ENCODE data around the gene LARGE1.

DNA sequence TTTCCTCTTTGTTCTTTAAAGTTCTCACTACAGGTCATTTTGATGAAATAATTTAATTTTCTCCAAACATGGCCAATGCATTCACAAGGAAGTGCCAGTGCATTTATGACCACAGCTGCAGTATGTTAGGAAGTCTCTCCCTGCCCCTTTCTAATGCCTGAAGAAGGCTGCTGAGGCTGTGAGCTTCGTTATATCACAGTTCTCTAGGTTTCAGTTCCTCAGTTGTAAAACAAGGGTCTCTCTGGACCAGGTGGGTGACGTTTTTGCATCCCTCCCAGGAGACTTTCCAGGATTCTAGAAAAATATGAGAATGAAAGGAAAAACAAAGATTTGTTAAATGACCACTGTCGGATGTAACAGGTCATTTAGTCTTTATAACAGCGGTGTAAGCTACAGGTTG is 171.6 kb downstream of the LARGE1 start:
- no peak for TF ChIP-seq CTCF (conservative IDR thresholded peaks at IDR 0.05 in 1 of 2, IDR thresholded peaks at IDR 0.05 in 1 of 2; ENCODE audit: low read depth in 1 of 2, low read length in 2 of 2)
- TF ChIP-seq EZH2 (IDR thresholded peaks at IDR 0.05; ENCODE audit: low read length, missing control alignments), result no peak

All from fibroblast of lung (primary cell).